Measurements from ENCODE around the gene ISM1. TPM values are rescaled to one million over a fixed set of nuclear protein-coding genes. Genes with fewer than 3 reads are reported as not detected.

Gene ISM1
- polyA plus RNA-seq, 12 donors, result 0.92 to 9.5 (median 2.0) TPM; not detected in 2

DNA sequence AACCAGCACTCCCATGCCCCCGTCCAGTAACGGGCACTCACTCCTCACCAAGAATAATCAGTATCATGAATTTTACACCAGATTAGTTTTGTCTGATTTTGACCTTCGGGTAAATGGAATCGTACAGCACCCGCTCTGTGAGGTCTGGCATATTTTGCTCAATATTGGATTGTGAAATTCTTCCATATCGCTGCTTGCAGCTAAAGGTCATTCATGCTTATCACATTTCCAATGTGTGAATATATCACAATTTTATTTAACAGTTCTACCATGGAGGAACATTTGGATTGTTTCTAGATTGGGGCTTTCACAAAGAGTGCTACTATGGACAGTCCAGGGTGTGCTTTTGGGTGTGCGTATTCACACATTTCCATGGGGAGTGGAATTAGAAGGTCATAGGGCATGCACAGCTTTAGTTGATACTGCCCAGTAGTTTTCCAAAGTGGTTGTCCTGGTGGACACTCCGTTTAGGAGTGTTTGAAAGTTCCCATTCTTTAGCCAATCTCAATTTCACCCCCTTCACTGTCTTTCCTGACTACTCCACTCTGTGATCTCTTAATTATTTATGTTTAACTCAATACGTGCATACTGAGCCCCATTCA, 86.6 kb downstream of the ISM1 start:
- DNase-seq, result no peak

DNA sequence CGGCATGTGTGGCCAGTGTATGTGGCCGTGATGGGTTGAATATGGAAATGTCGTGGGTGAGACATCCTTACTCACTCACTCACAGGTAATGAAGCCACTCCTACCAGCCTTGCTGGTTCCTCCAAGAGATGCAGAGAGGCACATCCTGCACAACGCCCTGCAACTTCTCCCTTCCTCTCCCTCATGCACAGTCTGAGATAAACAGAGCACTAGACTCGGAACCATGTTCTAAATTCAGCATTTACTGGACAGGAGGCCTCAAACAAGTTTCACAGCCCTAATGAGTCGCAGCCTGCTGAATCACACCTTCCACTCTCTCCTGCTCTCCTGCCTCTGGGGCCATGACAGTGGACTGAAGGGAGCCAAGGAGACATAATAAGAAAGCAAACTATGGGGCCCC, 91.2 kb downstream of the ISM1 start:
- no peak for DNase-seq

DNA sequence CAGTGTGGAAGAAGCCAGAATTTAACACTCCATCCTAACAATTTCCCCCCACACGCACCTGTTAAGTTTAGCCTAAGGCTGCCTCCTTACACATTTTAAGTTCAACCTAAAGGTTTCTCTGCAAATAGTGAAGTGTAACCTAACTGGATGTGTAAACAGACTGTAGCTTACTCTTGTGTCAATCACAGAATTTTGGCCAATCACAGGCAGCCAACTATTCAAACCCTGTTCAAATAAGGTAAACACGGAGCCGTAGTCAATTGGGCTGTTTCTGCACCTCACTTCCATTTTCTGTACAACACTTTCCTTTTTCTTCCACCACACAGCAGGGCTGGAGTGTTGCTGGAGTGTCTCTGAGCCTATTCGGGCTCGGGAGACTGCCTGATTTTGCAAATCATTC, 92.1 kb downstream of the ISM1 start:
- no peak for DNase-seq

DNA sequence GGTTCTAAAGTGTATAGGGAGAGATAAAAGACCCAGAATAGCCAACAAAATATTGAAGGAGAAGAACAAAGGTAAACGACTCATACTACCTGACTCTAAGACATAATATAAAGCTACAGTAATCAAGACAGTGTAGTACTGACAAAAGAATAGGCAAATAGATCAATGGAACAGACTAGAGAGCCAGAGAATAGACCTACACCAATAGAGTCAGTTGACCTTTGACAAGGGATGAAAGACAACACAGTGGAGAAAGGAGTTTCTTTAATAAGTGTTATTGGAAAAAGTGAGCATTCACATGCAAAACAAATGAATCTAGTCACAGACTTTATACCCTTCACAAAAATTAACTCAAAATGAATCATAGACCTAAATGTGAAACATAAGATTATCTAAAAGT, 96.4 kb downstream of the ISM1 start:
- DNase-seq, result no peak

DNA sequence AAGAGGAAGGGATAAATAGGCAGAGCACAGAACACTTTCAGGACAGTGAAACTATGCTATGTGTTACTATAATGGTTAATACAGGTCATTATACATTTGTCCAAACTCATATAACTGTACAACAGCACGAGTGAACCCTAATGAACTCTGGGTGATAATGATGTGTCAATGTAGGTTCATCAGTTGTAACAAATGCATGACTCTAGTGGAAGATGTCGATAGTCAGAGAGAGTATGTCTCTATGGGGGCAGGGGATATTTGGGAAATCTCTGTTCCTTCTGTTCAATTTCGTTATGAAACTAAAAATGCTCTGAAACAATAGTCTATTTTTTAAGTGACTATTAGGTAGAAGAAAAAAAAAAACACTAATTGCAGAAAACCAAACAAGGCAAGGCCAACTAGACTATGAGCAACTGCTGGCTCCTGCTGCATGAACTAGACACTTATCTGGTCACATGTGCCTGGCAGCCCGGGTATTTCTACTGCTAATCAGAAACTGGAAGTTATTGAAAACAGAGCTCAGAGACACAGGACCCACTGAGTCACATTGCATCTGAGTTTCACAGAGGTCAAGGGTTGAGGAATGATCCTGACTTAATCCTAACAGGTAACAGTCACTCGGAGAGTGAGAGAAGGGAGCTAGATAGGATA, 97.9 kb downstream of the ISM1 start:
- DNase-seq, result no peak

DNA sequence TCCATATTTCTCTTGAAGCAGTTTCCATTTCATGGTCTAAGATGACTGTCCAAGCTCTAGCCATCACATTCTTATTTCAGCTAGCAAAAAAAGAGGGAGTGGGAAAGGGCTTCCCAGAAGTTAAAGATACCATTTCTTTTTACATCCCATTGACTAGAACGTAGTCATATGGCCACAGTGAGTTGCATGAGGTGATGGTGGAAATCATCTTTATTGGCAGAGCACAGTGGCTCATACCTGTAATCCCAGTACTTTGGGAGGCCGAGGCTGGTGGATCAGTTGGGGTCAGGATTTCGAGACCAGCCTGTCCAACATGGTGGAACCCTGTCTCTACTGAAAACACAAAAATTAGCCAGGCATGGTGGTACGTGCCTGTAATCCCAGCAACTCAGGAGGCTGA, 99.6 kb downstream of the ISM1 start:
- no peak for DNase-seq

DNA sequence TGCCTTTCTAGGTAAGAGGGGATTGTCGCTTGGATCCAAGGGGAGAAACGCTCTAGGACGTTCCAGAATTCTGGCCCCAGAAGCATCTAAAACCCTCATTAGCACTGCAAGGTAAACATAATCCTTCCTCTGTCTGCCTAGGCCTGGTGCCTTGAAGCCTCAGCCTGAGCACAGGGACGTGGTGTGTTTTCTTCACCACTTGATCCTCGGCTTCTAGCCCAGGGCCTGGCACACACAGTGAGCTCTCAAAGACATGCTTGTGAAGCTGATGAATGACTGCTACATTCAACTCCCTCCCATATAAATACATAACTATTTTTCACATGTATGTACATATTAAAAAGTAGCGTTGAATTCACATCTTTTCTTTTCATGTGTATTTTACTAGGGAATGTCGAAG, 100.3 kb downstream of the ISM1 start:
- DNase-seq, result no peak

DNA sequence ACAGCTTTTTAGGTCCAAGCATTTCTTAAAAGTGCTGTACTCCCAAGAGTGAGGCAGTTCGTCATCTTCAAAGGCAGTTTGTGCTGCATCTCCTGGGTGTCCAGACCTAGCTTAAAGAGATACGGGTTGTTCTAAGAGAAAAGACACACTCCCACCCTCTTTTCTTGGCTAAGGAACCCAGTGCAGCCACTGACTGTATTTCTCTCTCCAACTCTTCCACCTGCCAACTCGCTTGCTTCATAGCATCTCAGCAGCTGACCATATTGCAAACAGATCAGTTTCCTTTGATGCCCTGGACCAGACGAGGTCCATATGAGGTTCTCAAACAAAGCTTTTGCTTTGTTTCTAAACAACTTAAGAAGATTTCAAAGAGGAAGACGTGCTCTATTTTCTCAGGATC, 101.1 kb downstream of the ISM1 start:
- DNase-seq, result peak; percentile 9

DNA sequence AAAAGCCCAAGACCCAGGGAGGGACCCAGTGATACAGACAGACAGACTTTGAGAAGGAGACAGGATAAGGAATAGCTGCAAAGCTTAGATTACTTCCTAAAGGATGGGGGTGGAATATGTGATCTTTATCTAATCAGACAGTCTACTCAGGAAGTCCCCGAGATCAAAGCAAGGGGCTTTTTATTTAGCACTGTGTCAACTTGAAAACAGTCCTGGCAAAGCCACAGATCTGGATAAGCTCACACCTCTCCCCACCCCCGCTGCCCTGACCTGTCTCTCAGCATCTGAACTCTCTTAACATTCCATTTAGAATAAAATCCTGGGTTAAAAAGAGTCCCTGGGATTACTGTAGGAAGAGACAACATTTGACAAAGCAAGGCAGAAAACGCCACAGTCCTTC, 101.5 kb downstream of the ISM1 start:
- DNase-seq, result no peak

DNA sequence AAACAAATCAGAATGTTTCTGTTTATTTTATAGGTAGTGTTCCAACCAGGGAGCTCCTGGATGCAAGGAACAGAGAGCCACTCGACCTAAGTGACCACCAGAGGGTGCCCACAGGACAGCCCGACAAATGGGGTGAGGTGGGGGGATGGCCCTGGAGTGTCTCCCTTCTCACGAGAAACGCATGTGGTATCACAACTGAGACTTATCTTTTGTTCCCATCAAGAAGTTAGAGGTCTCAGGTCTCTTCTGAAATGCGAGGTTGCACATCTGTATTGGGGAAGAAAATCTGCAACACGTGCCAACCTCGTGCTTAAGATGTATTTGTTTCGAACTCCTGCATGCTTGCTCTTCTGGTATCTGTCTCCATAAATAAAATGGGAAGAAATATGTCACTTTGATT, 104.0 kb downstream of the ISM1 start:
- DNase-seq, result no peak

DNA sequence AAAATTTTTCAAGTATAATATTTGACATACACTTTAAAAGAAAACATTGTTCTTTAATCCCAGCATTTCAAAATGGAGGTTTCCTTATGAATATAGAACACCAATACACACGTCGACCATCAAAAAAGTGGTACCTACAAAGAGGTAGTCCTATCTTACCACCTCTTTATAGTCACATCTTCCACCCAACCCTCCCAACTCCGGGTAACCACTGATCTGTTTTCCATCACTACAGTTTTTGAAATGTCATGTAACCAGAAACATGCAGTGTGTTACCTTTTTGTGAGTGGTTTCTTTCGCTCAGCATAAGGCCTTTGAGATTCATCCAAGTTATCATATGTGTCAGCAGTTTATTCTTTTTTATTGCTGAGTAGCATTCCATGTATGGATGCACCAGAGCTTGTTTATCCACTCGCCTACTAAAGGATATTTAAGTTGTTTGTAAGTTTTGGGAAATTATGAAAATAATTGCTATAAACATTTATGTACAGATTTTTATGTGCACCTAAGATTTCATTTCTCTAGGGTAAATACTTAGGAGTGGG, 104.8 kb downstream of the ISM1 start:
- DNase-seq, result no peak

DNA sequence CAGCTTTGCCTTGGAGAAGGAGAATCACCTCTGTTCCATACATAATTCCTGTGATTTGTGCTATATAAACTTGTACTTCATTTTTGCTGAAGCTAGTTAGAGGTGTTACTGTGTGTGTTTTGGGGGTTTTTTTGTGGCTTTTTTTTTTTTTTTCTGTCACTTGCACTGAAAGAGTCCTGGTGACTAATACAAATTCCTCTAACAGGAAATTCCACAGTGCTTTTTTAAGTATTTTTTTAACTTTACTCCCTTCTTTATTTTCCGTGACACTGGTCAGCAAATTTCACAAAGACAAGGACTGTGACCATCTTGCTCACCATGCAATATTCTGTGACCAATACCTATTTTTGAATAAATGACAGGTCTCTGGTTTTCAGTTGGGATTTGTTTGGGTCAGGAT, 110.5 kb downstream of the ISM1 start:
- DNase-seq, result no peak

DNA sequence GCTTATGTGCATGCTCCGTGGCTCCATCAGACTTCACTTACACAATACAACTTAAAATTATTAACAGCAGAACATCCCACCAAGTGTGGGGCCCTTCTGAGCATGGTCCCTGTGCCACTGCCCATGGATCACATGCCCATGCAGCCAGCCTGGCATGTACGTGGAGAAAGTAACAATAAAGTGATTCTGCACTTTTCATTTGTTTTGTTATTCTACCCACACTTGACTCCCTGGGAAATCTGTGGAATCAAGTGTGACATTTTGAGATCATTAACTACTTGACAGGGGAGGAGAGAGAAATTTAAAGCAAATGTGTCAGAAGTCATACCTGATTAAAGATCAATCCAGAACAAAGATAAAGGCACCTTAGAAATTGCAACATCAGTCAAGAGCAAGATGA, 112.0 kb downstream of the ISM1 start:
- DNase-seq, result no peak

DNA sequence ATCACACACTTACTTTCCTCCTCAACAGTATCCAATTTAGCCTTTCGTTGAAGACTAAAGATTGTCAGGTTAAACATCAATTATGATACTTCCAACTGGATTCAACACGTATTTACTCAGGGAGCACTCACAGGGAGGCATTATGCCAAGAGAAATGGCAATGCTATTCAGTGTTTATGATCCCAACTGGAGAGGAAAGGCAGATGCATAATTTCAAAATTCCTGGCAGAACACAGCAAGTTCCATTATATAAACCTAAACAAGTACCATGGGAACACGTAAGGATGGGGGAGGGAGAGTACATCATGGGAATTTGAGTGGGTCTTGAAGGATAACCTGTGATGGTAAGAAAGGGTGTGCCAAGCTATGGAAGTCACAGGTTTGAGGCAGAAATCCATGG, 112.7 kb downstream of the ISM1 start:
- DNase-seq, result no peak

DNA sequence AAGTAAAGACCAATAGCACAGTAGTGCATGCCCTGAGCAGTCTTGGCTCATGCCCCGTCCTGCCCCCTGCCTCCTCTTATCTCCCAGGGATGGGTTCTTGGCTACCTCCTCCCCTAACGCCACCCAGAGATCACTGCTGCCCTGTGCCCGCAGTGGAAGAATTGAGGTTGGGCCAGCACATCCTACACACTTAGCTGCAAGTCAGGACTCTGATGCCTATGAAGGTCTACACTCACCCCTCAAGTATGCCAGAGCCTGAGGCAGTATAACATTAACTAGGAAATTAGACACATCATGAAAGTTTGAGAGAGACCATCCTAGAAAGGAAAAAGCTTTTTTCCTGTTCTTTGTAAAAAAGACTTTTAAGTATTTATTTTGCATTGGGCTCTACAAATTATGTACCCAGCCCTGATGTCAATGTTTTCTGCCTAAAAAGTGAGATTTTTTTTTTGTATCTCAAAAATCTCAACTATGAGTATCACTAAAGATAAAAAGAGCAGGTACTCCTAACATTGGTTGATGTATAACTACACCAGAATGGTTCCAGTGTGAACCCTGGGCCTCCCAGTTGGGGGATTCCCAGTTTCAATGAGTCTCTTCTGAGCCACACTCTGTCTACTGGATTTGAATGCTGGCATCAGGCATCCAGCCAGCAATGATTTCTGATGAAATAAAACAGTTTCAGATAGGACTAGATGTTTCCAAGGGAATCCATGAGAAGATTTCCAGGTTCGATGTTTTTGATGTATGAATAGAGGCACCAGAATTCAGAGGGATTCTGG, 115.4 kb downstream of the ISM1 start:
- DNase-seq, result no peak

DNA sequence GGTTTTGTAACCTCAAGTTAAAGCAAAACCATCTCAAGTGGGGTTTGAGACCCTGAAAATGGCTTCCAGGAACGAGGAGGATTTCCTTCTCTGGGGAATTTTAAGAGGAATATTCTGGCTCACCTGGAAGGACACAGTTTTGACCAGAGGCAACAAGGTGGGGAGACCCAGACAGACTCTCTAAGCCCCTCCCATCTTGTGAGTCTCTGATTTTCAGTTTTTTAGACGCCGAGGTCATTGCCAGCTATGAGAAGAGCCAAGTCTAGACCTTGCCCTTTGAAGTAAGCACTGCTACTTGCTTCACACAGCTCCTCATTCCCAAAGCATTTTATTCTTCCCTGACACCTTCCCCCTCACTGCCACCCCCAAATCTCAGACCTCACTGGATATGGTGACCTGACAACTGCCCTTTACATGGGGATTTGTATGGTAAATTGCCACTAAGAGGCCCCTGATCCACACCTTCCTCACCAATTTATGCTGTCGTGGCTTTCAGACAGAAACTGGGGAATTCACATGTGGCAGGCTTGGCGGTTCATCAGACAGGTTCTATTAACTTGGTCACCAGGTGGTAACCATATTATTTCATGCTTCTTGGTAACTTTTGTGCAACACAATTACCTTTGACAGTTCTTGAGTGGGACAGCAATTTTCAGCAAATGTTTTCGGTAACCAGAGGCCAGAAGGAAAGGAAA, 116.2 kb downstream of the ISM1 start:
- no peak for DNase-seq

DNA sequence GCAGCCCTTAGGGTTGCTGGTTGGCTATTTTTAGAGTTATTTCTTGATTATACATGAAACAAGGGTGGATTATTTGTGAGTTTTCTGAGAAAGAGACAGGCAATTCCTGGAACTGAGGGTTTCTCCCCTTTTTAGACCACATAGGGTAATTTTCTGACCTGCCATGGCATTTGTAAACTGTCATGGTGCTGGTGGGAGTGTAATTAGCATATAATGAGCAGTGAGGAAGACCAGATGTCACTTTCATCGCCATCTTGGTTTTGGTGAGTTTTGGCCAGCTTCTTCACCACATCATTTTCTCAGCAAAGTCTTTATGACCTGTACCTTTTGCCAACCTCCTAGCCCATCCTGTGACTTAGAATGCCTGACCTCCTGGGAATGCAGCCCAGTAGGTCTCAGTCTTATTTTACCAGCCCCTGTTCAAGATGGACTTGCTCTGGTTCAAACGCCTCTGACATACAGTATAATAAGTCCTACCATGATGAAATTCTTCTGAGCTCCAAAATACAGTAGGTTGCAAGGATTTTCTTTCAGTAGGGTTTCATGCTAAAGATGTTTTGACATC, 117.1 kb downstream of the ISM1 start:
- no peak for DNase-seq

DNA sequence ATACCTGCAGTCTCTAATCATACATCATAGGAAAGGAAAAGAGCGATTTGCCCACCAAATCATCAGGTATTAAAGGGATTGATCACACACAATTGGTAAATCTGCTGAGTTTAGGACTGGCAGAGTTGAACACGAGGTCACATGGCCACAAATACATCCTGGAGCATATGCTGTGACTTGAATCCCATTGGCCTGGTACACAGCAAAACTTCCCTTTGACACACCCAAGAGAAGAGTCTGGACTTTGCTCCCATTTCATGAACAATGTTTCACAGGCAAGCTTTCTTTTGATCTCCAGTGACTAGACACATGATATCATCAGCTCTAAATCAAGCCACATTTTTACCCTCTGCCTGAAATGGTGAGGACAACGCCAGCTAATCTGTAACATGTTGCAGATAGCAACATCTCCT, 117.9 kb downstream of the ISM1 start:
- no peak for DNase-seq

DNA sequence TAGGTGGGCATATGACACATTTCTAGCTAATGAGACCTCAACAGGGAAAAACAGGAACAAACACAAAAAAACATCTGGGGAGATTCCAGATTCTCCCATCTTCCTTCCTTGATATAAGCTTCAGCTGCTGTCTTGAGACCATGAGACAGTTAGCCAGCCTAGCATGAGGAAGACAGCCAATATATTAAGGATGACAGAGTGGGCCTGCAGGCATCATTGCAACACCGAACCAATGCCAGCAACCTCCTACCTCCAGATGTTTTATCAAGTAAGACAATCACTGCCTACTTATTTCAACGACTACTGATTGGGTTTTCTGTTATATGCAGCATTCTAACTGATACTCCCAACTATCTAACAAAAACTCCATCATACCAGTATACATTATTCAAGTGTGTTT, 119.0 kb downstream of the ISM1 start:
- DNase-seq, result no peak

DNA sequence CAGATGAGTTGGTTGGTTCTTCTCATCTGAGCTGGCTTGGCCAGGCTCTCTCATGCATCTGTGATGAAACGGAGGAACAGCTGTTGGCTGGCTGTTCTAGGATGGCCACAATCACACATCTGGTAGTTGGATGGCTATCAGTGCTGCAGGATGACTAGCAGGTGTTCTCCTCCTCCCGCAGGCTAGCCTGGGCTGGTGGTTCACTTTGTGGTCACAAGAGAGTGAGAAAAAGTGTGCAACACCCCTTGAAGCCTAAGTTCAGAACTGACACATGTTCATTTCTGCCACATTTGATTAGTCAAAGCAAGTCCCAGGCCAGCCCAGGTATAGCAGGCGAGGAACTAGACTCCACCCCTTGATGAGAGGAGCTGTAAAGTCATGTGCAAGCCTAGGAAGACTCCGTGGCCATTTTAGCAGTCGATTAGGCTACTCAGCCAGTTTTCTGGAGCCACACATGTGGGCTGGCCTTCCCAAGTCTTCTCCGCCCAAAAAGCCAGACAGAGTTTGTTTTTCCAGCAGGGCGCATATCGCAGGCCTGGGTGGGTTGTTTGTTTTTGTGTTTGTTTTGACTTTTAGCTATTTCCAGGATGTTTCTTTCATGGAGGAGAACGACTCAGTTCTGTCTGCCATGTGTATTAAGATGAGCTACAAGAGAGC, 120.8 kb downstream of the ISM1 start:
- no peak for DNase-seq

DNA sequence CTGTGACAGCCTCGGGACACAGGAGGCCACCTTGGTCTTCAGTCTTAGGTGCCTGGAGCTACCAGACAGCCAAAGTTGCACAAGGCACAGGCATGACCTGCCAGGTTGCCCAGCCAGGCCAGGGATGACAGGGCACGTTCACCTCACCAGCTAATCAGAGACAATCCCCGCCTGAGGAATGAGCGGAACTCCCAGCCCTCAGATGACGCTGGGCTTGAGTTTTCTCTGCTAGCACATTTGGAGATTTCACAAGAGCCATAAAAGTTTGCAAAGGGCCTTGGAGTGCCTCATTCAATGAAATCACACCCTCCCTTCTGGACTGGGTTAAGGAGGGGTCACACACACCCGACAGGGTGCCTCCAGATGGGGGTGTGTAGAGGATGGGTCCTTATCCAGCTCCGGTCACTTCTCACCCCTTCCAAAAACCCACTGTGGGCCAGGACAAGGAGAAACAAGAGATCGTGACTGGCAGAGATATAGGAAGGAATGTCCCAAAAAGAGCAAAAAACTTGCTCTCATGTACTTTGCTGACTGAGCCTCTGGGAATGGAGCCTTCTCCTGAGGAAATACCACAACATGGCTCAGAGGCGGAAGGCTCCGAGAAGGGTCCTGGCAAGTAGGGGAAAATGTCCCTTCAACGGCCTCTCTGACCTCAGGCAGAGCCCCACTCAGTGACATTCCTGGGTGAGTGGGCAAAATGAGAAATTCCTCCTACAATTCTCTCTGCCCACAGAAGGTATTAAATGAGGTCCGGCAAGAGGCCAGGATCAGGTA, 121.6 kb downstream of the ISM1 start:
- no peak for DNase-seq

All from muscle of arm (tissue), 12 donors.